Liver (tissue), 3 donors: Measurements from ENCODE around the gene UGT1A8.

ENCODE experiments used
- ATF3 ChIP-seq: IDR thresholded peaks from 2 replicates; pipeline ENCODE4 v1.6.1; 2016; ENCODE audit warnings: antibody characterized with exemption
- CTCF ChIP-seq: fragments of 150-350 bp; IDR thresholded peaks from 2 replicates; pipeline ENCODE4 v1.5.1; 2017; ENCODE audit warnings: improper control_type of control experiment, low read depth, low read length; ENCODE audit not compliant: missing input control
- EGR1 ChIP-seq, 2 donors: IDR thresholded peaks; 2 replicates each; pipeline ENCODE4 v1.6.1; 2016 to 2018; ENCODE audit warnings: antibody characterized with exemption in 2 of 2, low read depth in 2 of 2
- FOXA1 ChIP-seq: IDR thresholded peaks from 2 replicates; pipeline ENCODE4 v1.6.1; 2016; ENCODE audit warnings: antibody characterized with exemption
- GABPA ChIP-seq, 2 donors: IDR thresholded peaks in 1 of 2; conservative IDR thresholded peaks in 1 of 2; 2 replicates each; pipeline ENCODE4 v1.6.1; 2016; ENCODE audit warnings: antibody characterized with exemption in 2 of 2, mild to moderate bottlenecking in 1 of 2, moderate library complexity in 1 of 2
- JUND ChIP-seq, 2 donors: IDR thresholded peaks; 2 replicates each; pipeline ENCODE4 v1.6.1; 2016; ENCODE audit warnings: antibody characterized with exemption in 2 of 2
- MAX ChIP-seq: IDR thresholded peaks from 2 replicates; pipeline ENCODE4 v1.6.1; 2016; ENCODE audit warnings: antibody characterized with exemption
- NR2F2 ChIP-seq: IDR thresholded peaks from 2 replicates; pipeline ENCODE4 v1.6.1; 2016; ENCODE audit warnings: antibody characterized with exemption
- RAD21 ChIP-seq, 2 donors: IDR thresholded peaks; 2 replicates each; pipeline ENCODE4 v1.6.1; 2016; ENCODE audit warnings: antibody characterized with exemption in 2 of 2, mild to moderate bottlenecking in 2 of 2
- REST ChIP-seq: IDR thresholded peaks from 2 replicates; pipeline ENCODE4 v1.6.1; 2016; ENCODE audit warnings: antibody characterized with exemption, mild to moderate bottlenecking
- RXRA ChIP-seq, 2 donors: IDR thresholded peaks; 2 replicates each; pipeline ENCODE4 v1.6.1; 2017 to 2018; ENCODE audit warnings: antibody characterized with exemption in 2 of 2, mild to moderate bottlenecking in 1 of 2
- SP1 ChIP-seq: IDR thresholded peaks from 2 replicates; pipeline ENCODE4 v1.6.1; 2018; ENCODE audit warnings: antibody characterized with exemption, mild to moderate bottlenecking
- TAF1 ChIP-seq: conservative IDR thresholded peaks from 2 replicates; pipeline ENCODE4 v1.6.1; 2016; ENCODE audit warnings: antibody characterized with exemption, mild to moderate bottlenecking
- YY1 ChIP-seq: IDR thresholded peaks from 2 replicates; pipeline ENCODE4 v1.6.1; 2016; ENCODE audit warnings: antibody characterized with exemption, mild to moderate bottlenecking
- donor health status: healthy.
- donor health status: healthy.

- TF ChIP-seq CTCF, result peak; percentile 89
- no peak for TF ChIP-seq SP1
- TF ChIP-seq RAD21 (IDR thresholded peaks at IDR 0.05), result peak; percentile 95 to 99
- TF ChIP-seq FOXA1, result no peak
- TF ChIP-seq MAX, result no peak
- no peak for TF ChIP-seq ATF3
- no peak for TF ChIP-seq GABPA (IDR thresholded peaks at IDR 0.05 in 1 of 2, conservative IDR thresholded peaks at IDR 0.05 in 1 of 2)
- TF ChIP-seq EGR1 (IDR thresholded peaks at IDR 0.05; ENCODE audit: low read depth in 2 of 2), result no peak
- TF ChIP-seq JUND (IDR thresholded peaks at IDR 0.05), result no peak
- no peak for TF ChIP-seq TAF1
- peak; percentile 33 to 72 for TF ChIP-seq RXRA (IDR thresholded peaks at IDR 0.05)
- no peak for TF ChIP-seq REST
- TF ChIP-seq YY1, result peak; percentile 4
- no peak for TF ChIP-seq NR2F2
These were observed 94.0 kb downstream of the UGT1A8 start for GRCh38 chr2:233711312-233712008.
